Progenitor cell of endocrine pancreas (in vitro differentiated cells): ENCODE data around the gene ARHGAP18. TPM values are rescaled to one million over a fixed set of nuclear protein-coding genes. Genes with fewer than 3 reads are reported as not detected.

Experiments used
- DNase-seq: peaks from one replicate; pipeline ENCODE4 v3.0.0; 2021; ENCODE audit warnings: low spot score; ENCODE audit not compliant: unreplicated experiment
- H3K27ac Mint-ChIP-seq: 2 replicates; pipeline ENCODE4 v1.8.0; 2021; ENCODE audit warnings: mild to moderate bottlenecking, moderate library complexity, mixed read lengths
- H3K27me3 Mint-ChIP-seq: 2 replicates; pipeline ENCODE4 v1.8.0; 2021; ENCODE audit warnings: mixed read lengths
- H3K36me3 Mint-ChIP-seq: 2 replicates; pipeline ENCODE4 v1.8.0; 2022; ENCODE audit warnings: mixed read lengths; ENCODE audit not compliant: insufficient read depth
- H3K4me1 Mint-ChIP-seq: 2 replicates; pipeline ENCODE4 v1.8.0; 2021; ENCODE audit warnings: low read depth, mixed read lengths
- H3K4me3 Mint-ChIP-seq: 2 replicates; pipeline ENCODE4 v1.8.0; 2021; ENCODE audit warnings: low read depth, mild to moderate bottlenecking, moderate library complexity, mixed read lengths
- H3K9me3 Mint-ChIP-seq: 2 replicates; pipeline ENCODE4 v1.8.0; 2021; ENCODE audit warnings: low read depth, mixed read lengths
- total RNA-seq: library from RNA; stranded (reverse); gene quantifications from 2 replicates; pipeline ENCODE4 v1.2.1, GENCODE V29; 2021
- TF ChIP-seq, protein P1 (sequence below): fragments of 200-600 bp; sonication (generic); IDR thresholded peaks from one replicate; pipeline ENCODE4 v1.5.0; 2021; ENCODE audit warnings: antibody characterized with exemption, mild to moderate bottlenecking; ENCODE audit not compliant: unreplicated experiment

The ARHGAP18 gene
- total RNA-seq, 1 donor from 2014 or later, result 26.9 TPM

DNA sequence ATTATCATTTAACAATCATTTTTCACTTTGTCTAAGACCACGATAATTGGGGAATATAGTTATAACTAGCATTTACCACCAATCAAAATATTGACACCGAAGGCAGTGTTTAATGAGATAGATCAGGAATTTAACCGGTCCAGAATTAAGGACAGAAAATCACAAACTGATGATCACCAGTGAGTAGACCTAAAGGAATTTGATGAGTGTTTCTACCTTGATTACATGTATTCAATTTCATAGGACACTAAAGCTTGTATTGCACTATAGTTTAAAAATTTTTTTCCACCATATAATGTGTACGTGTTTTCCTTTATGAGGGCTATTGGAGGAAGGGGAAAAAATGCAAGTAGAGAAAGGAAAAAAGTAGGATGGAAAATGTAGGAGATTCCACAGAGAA, 22.6 kb upstream of the ARHGAP18 start:
- TF ChIP-seq, protein P1, sequence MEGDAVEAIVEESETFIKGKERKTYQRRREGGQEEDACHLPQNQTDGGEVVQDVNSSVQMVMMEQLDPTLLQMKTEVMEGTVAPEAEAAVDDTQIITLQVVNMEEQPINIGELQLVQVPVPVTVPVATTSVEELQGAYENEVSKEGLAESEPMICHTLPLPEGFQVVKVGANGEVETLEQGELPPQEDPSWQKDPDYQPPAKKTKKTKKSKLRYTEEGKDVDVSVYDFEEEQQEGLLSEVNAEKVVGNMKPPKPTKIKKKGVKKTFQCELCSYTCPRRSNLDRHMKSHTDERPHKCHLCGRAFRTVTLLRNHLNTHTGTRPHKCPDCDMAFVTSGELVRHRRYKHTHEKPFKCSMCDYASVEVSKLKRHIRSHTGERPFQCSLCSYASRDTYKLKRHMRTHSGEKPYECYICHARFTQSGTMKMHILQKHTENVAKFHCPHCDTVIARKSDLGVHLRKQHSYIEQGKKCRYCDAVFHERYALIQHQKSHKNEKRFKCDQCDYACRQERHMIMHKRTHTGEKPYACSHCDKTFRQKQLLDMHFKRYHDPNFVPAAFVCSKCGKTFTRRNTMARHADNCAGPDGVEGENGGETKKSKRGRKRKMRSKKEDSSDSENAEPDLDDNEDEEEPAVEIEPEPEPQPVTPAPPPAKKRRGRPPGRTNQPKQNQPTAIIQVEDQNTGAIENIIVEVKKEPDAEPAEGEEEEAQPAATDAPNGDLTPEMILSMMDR, result no peak
- no peak overlapping the region for H3K4me3 Mint-ChIP-seq
- no peak overlapping the region for H3K27ac Mint-ChIP-seq
- no peaks in the 10 kb centered on the region for H3K9me3 Mint-ChIP-seq
- no peak for DNase-seq
- peaks cover 14% of the 10 kb centered on the region for H3K4me1 Mint-ChIP-seq
- H3K27me3 Mint-ChIP-seq, result no peaks in the 10 kb centered on the region
- no peaks in the 10 kb centered on the region for H3K36me3 Mint-ChIP-seq

DNA sequence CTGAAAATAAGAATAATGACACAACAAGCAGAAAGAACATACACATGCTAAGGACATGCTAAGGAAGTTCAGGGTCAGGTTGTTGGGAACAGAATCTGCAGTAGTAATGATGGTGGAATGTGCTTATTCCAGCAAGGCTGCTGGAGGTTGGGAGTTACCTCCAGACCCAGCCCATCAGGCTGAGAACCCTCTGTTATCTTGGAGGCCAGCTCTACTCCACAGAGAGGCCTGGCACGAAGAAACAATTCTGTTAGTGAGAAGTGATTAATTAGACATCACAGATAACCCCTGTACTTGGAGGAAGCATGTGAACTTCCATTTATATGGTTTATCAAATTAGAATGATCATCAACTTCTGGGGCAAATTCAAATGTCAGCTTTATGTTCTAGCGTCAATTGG, 22.1 kb upstream of the ARHGAP18 start:
- Mint-ChIP-seq H3K4me1 (peaks cover 14% of the 10 kb centered on the region), H3K9me3 (no peaks in the 10 kb centered on the region), H3K27ac (peak overlapping the region; percentile 30), H3K36me3 (no peaks in the 10 kb centered on the region), H3K4me3 (no peak overlapping the region), H3K27me3 (no peaks in the 10 kb centered on the region)
- DNase-seq, result no peak
- TF ChIP-seq, protein P1, result no peak

DNA sequence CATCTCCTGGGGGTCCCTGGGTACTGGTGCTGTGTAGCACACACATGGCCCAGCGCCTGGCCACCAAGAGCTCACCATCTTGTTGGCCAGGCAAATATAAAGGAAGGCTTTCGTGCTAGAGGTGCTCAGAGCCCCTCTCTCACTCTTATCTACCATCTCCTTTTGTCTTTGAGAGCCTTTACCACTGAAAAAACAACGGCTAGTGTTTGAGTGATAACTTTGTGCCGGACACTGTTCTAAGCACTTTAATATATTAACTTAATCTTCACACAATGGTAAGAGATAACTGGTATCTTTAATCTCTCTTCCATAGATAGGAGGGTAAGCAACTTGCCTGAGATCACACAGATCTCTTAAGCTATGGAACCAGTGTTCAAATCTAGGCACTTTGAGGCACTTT, 21.5 kb upstream of the ARHGAP18 start:
- Mint-ChIP-seq H3K4me3 (no peak overlapping the region), H3K36me3 (no peaks in the 10 kb centered on the region), H3K4me1 (peaks cover 14% of the 10 kb centered on the region), H3K27me3 (no peaks in the 10 kb centered on the region), H3K9me3 (no peaks in the 10 kb centered on the region), H3K27ac (no peak overlapping the region)
- no peak for DNase-seq
- TF ChIP-seq, protein P1, result no peak

DNA sequence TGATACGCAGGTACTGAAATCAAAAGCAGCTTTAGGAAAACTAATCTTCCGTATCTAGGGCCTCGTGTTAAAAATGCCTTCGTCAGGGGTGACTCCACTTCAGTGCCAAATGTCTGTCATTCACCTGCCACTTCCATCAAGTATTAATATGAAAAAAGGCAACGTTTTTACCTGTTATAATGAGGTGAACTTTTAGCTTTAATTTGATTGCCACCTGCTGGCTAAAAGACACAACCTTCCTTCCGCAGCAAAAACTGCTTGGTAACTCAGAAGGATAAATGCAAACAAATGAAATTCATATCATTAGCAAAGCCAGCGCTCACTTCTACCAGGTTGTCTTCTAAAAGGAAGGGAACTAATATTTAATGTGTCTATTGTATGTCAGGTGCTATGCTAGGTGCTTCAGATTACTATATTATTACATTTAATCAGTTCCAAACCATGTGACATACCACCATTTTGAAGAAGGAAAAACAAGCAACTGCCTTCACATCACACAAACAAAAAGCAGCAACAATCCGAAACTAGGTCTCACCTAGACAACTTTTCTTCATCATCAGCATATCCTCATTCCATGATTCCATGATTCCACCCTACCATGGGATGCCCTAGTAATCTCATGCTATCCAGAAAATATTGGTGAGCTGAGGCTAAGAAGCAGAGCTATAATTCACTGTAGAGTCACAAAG, 20.6 kb upstream of the ARHGAP18 start:
- Mint-ChIP-seq H3K4me3 (no peak overlapping the region), H3K4me1 (peaks cover 16% of the 10 kb centered on the region), H3K36me3 (no peaks in the 10 kb centered on the region), H3K27me3 (no peaks in the 10 kb centered on the region), H3K27ac (no peak overlapping the region), H3K9me3 (no peaks in the 10 kb centered on the region)
- DNase-seq, result no peak
- TF ChIP-seq, protein P1, result peak; percentile 61

DNA sequence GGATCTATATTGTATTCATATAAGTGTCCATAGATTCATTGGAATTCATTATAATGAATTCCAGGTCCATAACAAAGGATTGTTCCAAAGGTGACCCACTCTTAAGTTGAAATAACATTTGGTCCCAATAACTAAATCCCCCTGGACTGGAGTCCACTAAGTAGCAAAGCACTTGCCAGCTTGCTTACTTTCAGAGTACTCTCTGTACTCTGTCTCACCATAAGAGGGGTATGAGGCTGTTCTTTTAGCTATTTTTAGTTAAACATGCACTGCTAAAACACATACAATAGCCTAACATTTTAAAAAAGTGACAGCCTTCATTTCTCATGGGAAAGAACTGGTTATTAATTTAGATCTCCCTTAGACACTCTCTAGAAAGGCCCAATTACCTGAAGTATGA, 16.7 kb upstream of the ARHGAP18 start:
- Mint-ChIP-seq H3K36me3 (no peaks in the 10 kb centered on the region), H3K4me3 (no peak overlapping the region), H3K27me3 (no peaks in the 10 kb centered on the region), H3K9me3 (no peaks in the 10 kb centered on the region), H3K4me1 (peaks cover 26% of the 10 kb centered on the region), H3K27ac (no peak overlapping the region)
- DNase-seq, result no peak
- TF ChIP-seq, protein P1, result no peak
